ENCODE data around the gene HIVEP1. TPM values are rescaled to one million over a fixed set of nuclear protein-coding genes. Genes with fewer than 3 reads are reported as not detected.

The HIVEP1 gene
- total RNA-seq, 2 donors from 2014 or later, result 63.4 to 70.0 TPM

DNA sequence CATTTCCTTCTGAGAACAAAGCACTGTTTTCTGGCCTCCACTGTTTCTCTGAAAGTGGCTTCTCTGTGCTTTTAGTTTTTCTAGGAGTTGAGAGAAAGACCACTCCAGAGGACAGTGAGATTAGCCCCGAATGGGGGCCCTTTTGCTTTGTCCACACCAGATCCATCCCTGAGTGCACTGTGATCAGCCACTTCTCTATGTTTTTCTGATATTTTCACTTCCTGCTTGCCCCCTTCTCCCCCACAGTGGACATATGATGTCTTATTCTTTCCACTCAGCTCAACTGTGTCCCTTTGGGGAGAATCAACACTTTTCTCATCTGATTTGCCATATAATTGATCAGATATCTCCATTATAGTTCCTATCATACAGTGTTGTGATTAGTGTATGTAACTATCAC lies 35.6 kb upstream of the HIVEP1 start:
- no peaks in the 10 kb centered on the region for H3K9me3 ChIP-seq (ENCODE audit: control insufficient read depth, low read length, poor library complexity, severe bottlenecking)
- H3K4me3 Mint-ChIP-seq, result no peak overlapping the region
- H3K4me1 Mint-ChIP-seq, result peaks cover 9% of the 10 kb centered on the region
- ATAC-seq, result no peak
- peaks cover 2% of the 10 kb centered on the region for H3K36me3 Mint-ChIP-seq (ENCODE audit: low read depth)
- H3K27me3 Mint-ChIP-seq, result no peaks in the 10 kb centered on the region
- no peak for DNase-seq
- no peak overlapping the region for H3K27ac Mint-ChIP-seq

GRCh38 chr6:11977193-11977592 lies 34.9 kb upstream of the HIVEP1 start:
- Mint-ChIP-seq H3K4me3 (no peak overlapping the region), H3K27ac (no peak overlapping the region), H3K27me3 (no peaks in the 10 kb centered on the region), H3K4me1 (peaks cover 9% of the 10 kb centered on the region), H3K36me3 (ENCODE audit: low read depth) (peaks cover 2% of the 10 kb centered on the region)
- ATAC-seq (no peak), DNase-seq (no peak)
- no peaks in the 10 kb centered on the region for H3K9me3 ChIP-seq (ENCODE audit: control insufficient read depth, low read length, poor library complexity, severe bottlenecking)

DNA sequence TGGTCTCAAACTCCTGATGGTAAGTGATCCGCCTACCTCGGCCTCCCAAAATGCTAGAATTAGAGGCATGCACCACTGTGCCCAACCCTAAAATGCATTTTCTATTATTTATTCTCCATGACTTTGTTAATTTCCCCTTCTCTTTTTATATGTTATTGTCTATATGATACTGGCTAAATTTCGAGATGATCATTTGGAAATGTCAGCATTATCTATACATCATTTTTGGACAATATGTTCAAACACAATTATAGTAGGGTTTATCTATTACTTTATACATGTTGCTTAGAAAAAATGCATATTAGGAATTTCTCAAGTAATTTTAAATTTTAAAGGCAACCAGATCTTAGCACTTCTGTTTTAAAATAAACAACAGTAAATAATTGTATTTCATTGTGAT lies 34.4 kb upstream of the HIVEP1 start:
- Mint-ChIP-seq H3K27me3 (no peaks in the 10 kb centered on the region), H3K4me3 (no peak overlapping the region), H3K4me1 (peaks cover 9% of the 10 kb centered on the region), H3K36me3 (ENCODE audit: low read depth) (peaks cover 2% of the 10 kb centered on the region), H3K27ac (no peak overlapping the region)
- no peak for DNase-seq
- ATAC-seq, result no peak
- no peaks in the 10 kb centered on the region for H3K9me3 ChIP-seq (ENCODE audit: control insufficient read depth, low read length, poor library complexity, severe bottlenecking)

GRCh38 chr6:11978169-11978987 lies 33.7 kb upstream of the HIVEP1 start:
- no peak overlapping the region for H3K27ac Mint-ChIP-seq
- peaks cover 9% of the 10 kb centered on the region for H3K4me1 Mint-ChIP-seq
- peaks cover 2% of the 10 kb centered on the region for H3K27me3 Mint-ChIP-seq
- no peak for DNase-seq
- ATAC-seq, result no peak
- H3K4me3 Mint-ChIP-seq, result no peak overlapping the region
- H3K36me3 Mint-ChIP-seq (ENCODE audit: low read depth), result peaks cover 2% of the 10 kb centered on the region
- no peaks in the 10 kb centered on the region for H3K9me3 ChIP-seq (ENCODE audit: control insufficient read depth, low read length, poor library complexity, severe bottlenecking)

- DNase-seq (no peak), ATAC-seq (no peak)
- Mint-ChIP-seq H3K27me3 (peaks cover 6% of the 10 kb centered on the region), H3K4me1 (peaks cover 8% of the 10 kb centered on the region), H3K36me3 (ENCODE audit: low read depth) (peaks cover under 1% of the 10 kb centered on the region), H3K4me3 (no peak overlapping the region), H3K27ac (no peak overlapping the region)
- H3K9me3 ChIP-seq (ENCODE audit: control insufficient read depth, low read length, poor library complexity, severe bottlenecking), result no peaks in the 10 kb centered on the region
Measured at GRCh38 chr6:11979866-11980265, 32.2 kb upstream of the HIVEP1 start.

DNA sequence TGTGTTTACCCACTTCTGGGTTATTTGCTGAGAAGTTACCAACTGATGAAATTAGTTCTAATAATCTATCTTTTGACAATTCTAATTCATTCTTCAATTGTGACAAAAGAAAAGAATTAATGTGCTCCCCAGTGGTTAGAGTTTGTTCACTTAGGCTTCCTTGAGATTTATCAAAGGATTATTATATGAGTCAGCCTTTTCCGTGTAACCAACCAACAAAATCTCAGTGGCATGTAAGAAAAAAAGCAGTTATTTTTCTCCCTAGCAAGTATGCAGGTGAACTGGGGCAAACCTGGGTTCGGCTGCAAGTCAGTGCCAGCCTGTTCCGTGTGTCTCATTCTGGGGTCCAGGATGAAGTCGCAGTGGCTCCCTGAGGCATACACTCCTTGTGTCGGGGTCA lies 28.8 kb upstream of the HIVEP1 start:
- ATAC-seq, result no peak

DNA sequence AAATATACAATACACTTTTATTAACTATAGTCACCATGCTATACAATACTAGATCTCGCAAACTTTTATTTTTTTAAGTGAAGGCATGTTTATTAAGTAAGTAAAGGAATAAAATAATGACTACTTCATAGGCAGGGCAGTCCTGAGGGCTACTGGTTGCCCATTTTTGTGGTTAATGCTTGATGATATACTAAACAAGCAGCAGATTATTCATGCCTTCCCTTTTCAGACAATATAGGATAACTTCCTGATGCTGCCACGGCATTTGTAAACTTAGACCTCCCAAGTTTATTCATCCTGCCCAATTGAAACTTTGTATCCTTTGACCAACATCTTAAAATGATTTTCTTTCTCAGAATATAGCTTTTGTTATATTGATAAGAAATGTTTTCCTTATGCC lies 24.7 kb upstream of the HIVEP1 start:
- no peaks in the 10 kb centered on the region for H3K9me3 ChIP-seq (ENCODE audit: control insufficient read depth, low read length, poor library complexity, severe bottlenecking)
- Mint-ChIP-seq H3K4me1 (peaks cover 2% of the 10 kb centered on the region), H3K4me3 (no peak overlapping the region), H3K27me3 (peaks cover 16% of the 10 kb centered on the region), H3K27ac (no peak overlapping the region), H3K36me3 (ENCODE audit: low read depth) (no peaks in the 10 kb centered on the region)
- ATAC-seq, result no peak
- no peak for DNase-seq

More for the DNA sequence above, 28.8 kb upstream of the HIVEP1 start:
- no peak for DNase-seq
- Mint-ChIP-seq H3K36me3 (ENCODE audit: low read depth) (no peaks in the 10 kb centered on the region), H3K4me1 (no peaks in the 10 kb centered on the region), H3K27ac (no peak overlapping the region), H3K4me3 (no peak overlapping the region), H3K27me3 (peaks cover 12% of the 10 kb centered on the region)
- H3K9me3 ChIP-seq (ENCODE audit: control insufficient read depth, low read length, poor library complexity, severe bottlenecking), result no peaks in the 10 kb centered on the region

GRCh38 chr6:11989386-11989785 lies 22.7 kb upstream of the HIVEP1 start:
- peaks cover 2% of the 10 kb centered on the region for H3K4me1 Mint-ChIP-seq
- H3K36me3 Mint-ChIP-seq (ENCODE audit: low read depth), result peaks cover 3% of the 10 kb centered on the region

GRCh38 chr6:11992086-11992485 lies 20.0 kb upstream of the HIVEP1 start:
- Mint-ChIP-seq H3K36me3 (ENCODE audit: low read depth) (peaks cover 3% of the 10 kb centered on the region), H3K27me3 (peaks cover 15% of the 10 kb centered on the region), H3K4me3 (no peak overlapping the region), H3K27ac (no peak overlapping the region), H3K4me1 (peaks cover 2% of the 10 kb centered on the region)
- ATAC-seq (no peak), DNase-seq (no peak)
- H3K9me3 ChIP-seq (ENCODE audit: control insufficient read depth, low read length, poor library complexity, severe bottlenecking), result no peaks in the 10 kb centered on the region

More at GRCh38 chr6:11989386-11989785, 22.7 kb upstream of the HIVEP1 start:
- H3K9me3 ChIP-seq (ENCODE audit: control insufficient read depth, low read length, poor library complexity, severe bottlenecking), result no peaks in the 10 kb centered on the region
- H3K27ac Mint-ChIP-seq, result no peak overlapping the region
- no peak for DNase-seq
- H3K4me3 Mint-ChIP-seq, result no peak overlapping the region
- ATAC-seq, result no peak
- H3K27me3 Mint-ChIP-seq, result peaks cover 15% of the 10 kb centered on the region

DNA sequence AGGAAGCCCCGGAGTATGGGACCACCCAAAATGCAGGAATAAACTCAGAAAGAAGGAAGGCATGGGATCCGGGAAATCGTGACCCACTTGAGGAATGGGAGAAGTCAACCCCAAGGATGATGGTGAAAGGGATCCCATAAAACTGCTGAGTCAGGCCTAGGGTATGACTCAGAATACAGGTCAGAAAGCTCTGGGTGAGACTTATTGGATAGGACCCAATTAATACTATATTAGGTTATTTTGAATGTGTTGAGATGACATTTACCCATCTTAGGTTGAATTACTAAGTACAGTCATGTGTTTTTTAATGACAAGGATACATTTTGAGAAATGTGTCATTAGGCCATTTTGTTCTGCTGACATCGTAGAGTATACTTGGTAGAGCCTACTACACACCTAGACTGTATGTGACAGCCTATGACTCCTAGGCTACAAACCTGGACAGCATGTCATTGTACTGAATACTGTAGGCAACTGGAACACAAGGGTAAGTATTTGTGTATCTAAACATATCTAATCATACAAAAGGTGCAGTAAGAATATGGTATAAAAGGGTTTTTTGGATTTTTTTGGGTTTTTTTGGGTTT lies 17.1 kb upstream of the HIVEP1 start:
- DNase-seq (no peak), ATAC-seq (no peak)
- peaks cover 4% of the 10 kb centered on the region for H3K4me1 Mint-ChIP-seq
- H3K27me3 Mint-ChIP-seq, result peaks cover 5% of the 10 kb centered on the region
- peaks cover 3% of the 10 kb centered on the region for H3K36me3 Mint-ChIP-seq (ENCODE audit: low read depth)
- no peak overlapping the region for H3K4me3 Mint-ChIP-seq
- H3K27ac Mint-ChIP-seq, result no peak overlapping the region
- no peaks in the 10 kb centered on the region for H3K9me3 ChIP-seq (ENCODE audit: control insufficient read depth, low read length, poor library complexity, severe bottlenecking)

DNA sequence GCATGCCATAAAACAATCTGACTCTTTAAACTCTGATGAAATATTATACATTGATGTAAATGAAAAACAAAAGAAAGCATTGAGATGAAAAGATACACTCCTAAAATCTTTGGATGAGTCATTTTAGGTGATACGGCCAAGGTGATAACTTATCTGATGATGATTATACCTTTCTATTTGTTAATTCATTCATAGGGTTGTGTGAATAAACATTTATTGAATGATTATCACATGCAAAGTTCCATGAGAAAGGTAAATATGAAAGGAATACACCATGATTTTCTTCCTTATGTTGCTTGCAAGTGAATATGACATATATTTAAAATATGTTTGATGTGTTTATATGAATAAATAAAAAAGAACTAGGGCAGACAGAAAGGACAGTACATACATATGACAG lies 15.4 kb upstream of the HIVEP1 start:
- H3K36me3 Mint-ChIP-seq (ENCODE audit: low read depth), result peaks cover 3% of the 10 kb centered on the region
- H3K4me1 Mint-ChIP-seq, result peaks cover 4% of the 10 kb centered on the region
- DNase-seq (no peak), ATAC-seq (no peak)
- peaks cover 8% of the 10 kb centered on the region for H3K27me3 Mint-ChIP-seq
- no peaks in the 10 kb centered on the region for H3K9me3 ChIP-seq (ENCODE audit: control insufficient read depth, low read length, poor library complexity, severe bottlenecking)
- no peak overlapping the region for H3K4me3 Mint-ChIP-seq
- no peak overlapping the region for H3K27ac Mint-ChIP-seq

DNA sequence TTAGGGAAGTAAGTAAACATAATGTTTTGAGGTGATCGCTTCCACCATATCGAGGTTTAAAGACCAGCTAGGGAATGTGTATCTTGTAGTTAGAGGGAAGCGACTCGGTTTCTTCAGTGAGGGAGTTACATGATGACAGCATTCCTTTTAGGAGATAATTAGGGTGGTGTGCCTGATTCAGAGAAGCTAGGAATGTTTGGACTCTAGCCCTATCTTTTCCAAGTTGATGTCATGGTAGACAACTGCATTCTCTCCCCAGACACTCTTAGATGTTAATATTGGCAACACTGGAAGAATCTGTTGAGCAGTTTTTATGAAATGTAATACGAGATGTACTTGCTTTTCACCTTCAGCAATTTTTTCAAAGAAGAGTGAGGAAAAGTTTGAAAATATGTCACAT lies 12.9 kb upstream of the HIVEP1 start:
- DNase-seq (no peak), ATAC-seq (no peak)
- no peaks in the 10 kb centered on the region for H3K9me3 ChIP-seq (ENCODE audit: control insufficient read depth, low read length, poor library complexity, severe bottlenecking)
- H3K4me1 Mint-ChIP-seq, result peaks cover 7% of the 10 kb centered on the region
- H3K27ac Mint-ChIP-seq, result no peak overlapping the region
- peaks cover 6% of the 10 kb centered on the region for H3K27me3 Mint-ChIP-seq
- H3K36me3 Mint-ChIP-seq (ENCODE audit: low read depth), result no peaks in the 10 kb centered on the region
- H3K4me3 Mint-ChIP-seq, result no peak overlapping the region

- Mint-ChIP-seq H3K27me3 (peaks cover 6% of the 10 kb centered on the region), H3K27ac (no peak overlapping the region), H3K4me1 (peaks cover 9% of the 10 kb centered on the region), H3K4me3 (no peak overlapping the region), H3K36me3 (ENCODE audit: low read depth) (no peaks in the 10 kb centered on the region)
- H3K9me3 ChIP-seq (ENCODE audit: control insufficient read depth, low read length, poor library complexity, severe bottlenecking), result no peaks in the 10 kb centered on the region
- ATAC-seq (no peak), DNase-seq (no peak)
Measured at GRCh38 chr6:12000174-12000573, 11.9 kb upstream of the HIVEP1 start.

Measured in T-helper 17 cell (primary cell).